Measurements from ENCODE around the gene DMXL1.
"Not testable (repeated sequence)": the region's sequence is repeated elsewhere in the genome, so short reads cannot be mapped to it uniquely, and the experiment has no call there.

Gene DMXL1

DNA sequence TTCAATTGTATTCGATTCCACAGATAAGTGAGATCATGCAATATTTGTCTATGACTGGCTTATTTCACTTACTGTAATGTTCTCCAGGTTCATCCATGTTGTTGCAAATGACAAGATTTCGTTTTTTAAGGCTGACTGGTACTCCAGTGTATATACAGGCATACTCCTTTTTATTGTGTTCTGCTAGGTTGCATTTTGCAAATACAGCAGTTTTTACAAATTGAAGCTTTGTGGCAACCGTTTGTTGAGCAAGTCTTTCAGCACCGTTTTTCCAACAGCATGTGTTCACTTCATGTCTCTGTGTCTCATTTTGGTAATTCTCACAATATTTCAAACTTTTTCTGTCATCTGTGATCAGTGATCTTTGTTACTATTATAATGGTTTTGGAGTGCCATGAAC lies 82.7 kb downstream of the DMXL1 start:
- H3K36me3 ChIP-seq (ENCODE audit: control insufficient read depth, insufficient read depth, low read length): no peaks in the 10 kb centered on the region
- no peaks in the 10 kb centered on the region for H3K9me3 ChIP-seq (ENCODE audit: control insufficient read depth, low read length)
- H3K4me3 ChIP-seq (ENCODE audit: low read length): no peak overlapping the region
- no peaks in the 10 kb centered on the region for H3K27me3 ChIP-seq (ENCODE audit: control insufficient read depth, insufficient read depth, low read length)
- no peak overlapping the region for H3K9ac ChIP-seq (ENCODE audit: low read length)
- no peaks in the 10 kb centered on the region for H3K4me1 ChIP-seq (ENCODE audit: control insufficient read depth, insufficient read depth, low read length)

- Histone ChIP-seq H3K4me3 (ENCODE audit: low read length) (no peak overlapping the region), H3K27me3 (ENCODE audit: control insufficient read depth, insufficient read depth, low read length) (no peaks in the 10 kb centered on the region), H3K9me3 (ENCODE audit: control insufficient read depth, low read length) (no peaks in the 10 kb centered on the region), H3K4me1 (ENCODE audit: control insufficient read depth, insufficient read depth, low read length) (peaks cover 10% of the 10 kb centered on the region), H3K36me3 (ENCODE audit: control insufficient read depth, insufficient read depth, low read length) (no peaks in the 10 kb centered on the region), H3K9ac (ENCODE audit: low read length) (no peak overlapping the region)
Observed at GRCh38 chr5:119158144-119158543, 87.3 kb downstream of the DMXL1 start.

DNA sequence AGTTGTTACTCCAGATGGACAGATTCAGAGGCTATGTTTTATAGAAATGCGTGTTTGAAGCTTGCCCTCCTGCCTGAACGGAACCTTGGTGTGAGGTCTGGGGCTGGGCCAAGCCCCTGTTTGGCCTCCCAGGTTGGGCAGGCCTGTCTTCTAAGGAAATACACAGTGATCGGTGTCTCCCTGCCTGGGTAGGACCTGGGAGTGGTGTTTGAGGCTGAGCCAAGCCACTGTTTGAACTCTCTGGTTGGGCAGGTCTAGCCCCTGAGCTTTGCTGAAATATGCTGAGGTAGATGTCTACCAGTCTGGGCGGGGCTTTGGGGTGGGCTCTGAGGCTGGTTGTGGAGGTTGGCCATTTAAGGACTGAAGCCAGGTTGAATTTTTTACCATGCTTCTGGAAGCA lies 90.5 kb downstream of the DMXL1 start:
- Histone ChIP-seq H3K9ac (ENCODE audit: low read length) (no peak overlapping the region), H3K36me3 (ENCODE audit: control insufficient read depth, insufficient read depth, low read length) (no peaks in the 10 kb centered on the region), H3K4me1 (ENCODE audit: control insufficient read depth, insufficient read depth, low read length) (peaks cover 10% of the 10 kb centered on the region), H3K27me3 (ENCODE audit: control insufficient read depth, insufficient read depth, low read length) (no peaks in the 10 kb centered on the region), H3K4me3 (ENCODE audit: low read length) (no peak overlapping the region), H3K9me3 (ENCODE audit: control insufficient read depth, low read length) (no peaks in the 10 kb centered on the region)

DNA sequence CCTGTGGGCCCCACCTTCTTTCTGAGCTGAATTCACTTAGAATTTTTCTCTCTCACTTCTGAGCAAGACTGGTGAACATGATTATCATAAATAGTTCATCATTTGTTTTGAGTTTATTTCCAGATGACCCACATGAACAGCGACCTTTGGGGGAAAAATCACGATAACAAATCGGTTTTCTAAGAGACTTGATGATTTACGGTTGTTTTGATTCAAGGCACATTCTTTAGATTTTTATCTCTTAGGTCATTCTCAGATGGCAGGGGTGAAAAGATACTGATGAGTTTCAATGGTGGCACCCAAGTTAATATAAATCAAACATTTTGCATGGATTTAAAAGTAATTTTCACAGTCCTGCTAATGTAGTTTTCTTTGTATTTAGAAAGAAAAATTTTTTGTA lies 95.1 kb downstream of the DMXL1 start:
- Histone ChIP-seq H3K4me1 (ENCODE audit: control insufficient read depth, insufficient read depth, low read length) (peaks cover 19% of the 10 kb centered on the region), H3K9me3 (ENCODE audit: control insufficient read depth, low read length) (no peaks in the 10 kb centered on the region), H3K4me3 (ENCODE audit: low read length) (no peak overlapping the region), H3K9ac (ENCODE audit: low read length) (no peak overlapping the region), H3K36me3 (ENCODE audit: control insufficient read depth, insufficient read depth, low read length) (peaks cover 6% of the 10 kb centered on the region), H3K27me3 (ENCODE audit: control insufficient read depth, insufficient read depth, low read length) (no peaks in the 10 kb centered on the region)

DNA sequence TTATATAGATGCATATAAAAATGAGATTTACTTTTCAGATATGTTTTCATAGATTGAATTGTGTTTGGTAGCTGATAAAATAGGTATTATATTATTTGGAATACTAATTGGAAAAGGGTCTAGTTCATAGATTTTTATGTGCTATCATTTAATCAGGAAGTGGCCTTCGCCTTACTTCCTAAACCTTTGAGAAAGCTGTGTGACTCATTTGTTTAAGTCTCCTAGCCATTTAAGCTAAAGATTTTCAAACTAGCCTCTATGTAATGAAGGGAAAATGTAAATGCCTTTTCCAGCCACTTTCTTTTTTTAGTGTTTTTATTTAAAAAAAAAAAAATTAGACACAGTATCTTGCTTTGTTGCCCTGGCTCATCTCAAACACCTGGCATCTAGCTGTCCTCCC lies 97.5 kb downstream of the DMXL1 start:
- no peak overlapping the region for H3K9ac ChIP-seq (ENCODE audit: low read length)
- no peak overlapping the region for H3K4me3 ChIP-seq (ENCODE audit: low read length)
- H3K9me3 ChIP-seq (ENCODE audit: control insufficient read depth, low read length): no peaks in the 10 kb centered on the region
- peaks cover 6% of the 10 kb centered on the region for H3K36me3 ChIP-seq (ENCODE audit: control insufficient read depth, insufficient read depth, low read length)
- H3K27me3 ChIP-seq (ENCODE audit: control insufficient read depth, insufficient read depth, low read length): no peaks in the 10 kb centered on the region
- H3K4me1 ChIP-seq (ENCODE audit: control insufficient read depth, insufficient read depth, low read length): peaks cover 18% of the 10 kb centered on the region

DNA sequence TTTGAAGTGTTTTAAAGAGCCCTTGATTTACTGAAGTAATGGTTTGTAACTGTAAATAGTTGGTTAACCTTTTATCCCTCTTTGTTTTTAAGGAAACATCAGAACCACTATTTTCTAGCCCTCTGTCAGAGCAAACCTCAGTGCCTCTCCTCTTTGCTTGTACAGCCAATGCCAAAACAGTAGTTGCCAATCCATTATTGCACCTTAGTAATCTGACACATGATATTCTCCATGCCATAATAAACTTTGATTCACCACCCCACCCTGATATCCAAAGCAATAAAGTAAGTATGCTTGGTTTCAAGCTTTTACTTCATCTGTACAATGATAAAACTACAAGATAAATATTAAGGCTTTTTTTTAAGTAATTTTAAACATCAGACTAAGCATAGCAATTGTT lies 100.8 kb downstream of the DMXL1 start:
- no peaks in the 10 kb centered on the region for H3K9me3 ChIP-seq (ENCODE audit: control insufficient read depth, low read length)
- H3K4me1 ChIP-seq (ENCODE audit: control insufficient read depth, insufficient read depth, low read length): peaks cover 18% of the 10 kb centered on the region
- H3K27me3 ChIP-seq (ENCODE audit: control insufficient read depth, insufficient read depth, low read length): no peaks in the 10 kb centered on the region
- H3K9ac ChIP-seq (ENCODE audit: low read length): no peak overlapping the region
- no peak overlapping the region for H3K4me3 ChIP-seq (ENCODE audit: low read length)
- H3K36me3 ChIP-seq (ENCODE audit: control insufficient read depth, insufficient read depth, low read length): peaks cover 6% of the 10 kb centered on the region

DNA sequence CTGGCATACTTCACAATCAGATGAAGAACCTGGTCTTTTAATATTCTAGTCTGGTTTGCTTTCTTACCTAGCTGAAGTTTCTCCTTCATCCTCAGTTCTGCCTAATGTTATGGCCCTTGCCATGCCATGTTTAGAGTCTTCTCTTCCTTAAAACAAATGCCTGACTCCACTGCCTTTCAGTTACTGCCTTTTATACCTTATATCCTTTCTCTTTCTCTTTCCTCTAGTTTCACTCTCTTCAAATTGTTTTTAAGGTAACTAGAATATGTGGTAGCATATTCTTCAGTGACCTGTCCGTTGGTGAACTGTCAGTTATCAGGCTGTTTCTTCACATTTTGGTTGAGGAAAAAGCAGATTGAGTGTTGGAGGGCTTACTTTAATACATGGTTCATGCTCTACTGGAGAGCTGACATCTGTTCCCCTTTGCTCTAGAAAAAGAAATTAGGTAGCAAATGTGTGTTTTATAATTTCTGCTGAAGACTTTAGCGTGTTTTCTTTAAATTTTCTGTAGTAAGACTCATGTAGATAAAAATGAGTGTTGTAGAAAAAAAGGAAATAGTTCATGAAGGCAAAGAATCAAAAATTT lies 103.8 kb downstream of the DMXL1 start:
- Histone ChIP-seq H3K9ac (ENCODE audit: low read length) (no peak overlapping the region), H3K4me1 (ENCODE audit: control insufficient read depth, insufficient read depth, low read length) (peaks cover 8% of the 10 kb centered on the region), H3K4me3 (ENCODE audit: low read length) (no peak overlapping the region), H3K27me3 (ENCODE audit: control insufficient read depth, insufficient read depth, low read length) (no peaks in the 10 kb centered on the region), H3K36me3 (ENCODE audit: control insufficient read depth, insufficient read depth, low read length) (peaks cover 6% of the 10 kb centered on the region), H3K9me3 (ENCODE audit: control insufficient read depth, low read length) (no peaks in the 10 kb centered on the region)

GRCh38 chr5:119176785-119177184 lies 105.9 kb downstream of the DMXL1 start:
- no peaks in the 10 kb centered on the region for H3K9me3 ChIP-seq (ENCODE audit: control insufficient read depth, low read length)
- H3K4me1 ChIP-seq (ENCODE audit: control insufficient read depth, insufficient read depth, low read length): peaks cover 6% of the 10 kb centered on the region
- no peaks in the 10 kb centered on the region for H3K36me3 ChIP-seq (ENCODE audit: control insufficient read depth, insufficient read depth, low read length)
- no peaks in the 10 kb centered on the region for H3K27me3 ChIP-seq (ENCODE audit: control insufficient read depth, insufficient read depth, low read length)
- H3K4me3 ChIP-seq (ENCODE audit: low read length): no peak overlapping the region
- H3K9ac ChIP-seq (ENCODE audit: low read length): no peak overlapping the region

- Histone ChIP-seq H3K4me1 (ENCODE audit: control insufficient read depth, insufficient read depth, low read length) (peaks cover 1% of the 10 kb centered on the region), H3K4me3 (ENCODE audit: low read length) (no peak overlapping the region), H3K27me3 (ENCODE audit: control insufficient read depth, insufficient read depth, low read length) (no peaks in the 10 kb centered on the region), H3K36me3 (ENCODE audit: control insufficient read depth, insufficient read depth, low read length) (no peaks in the 10 kb centered on the region), H3K9me3 (ENCODE audit: control insufficient read depth, low read length) (no peaks in the 10 kb centered on the region), H3K9ac (ENCODE audit: low read length) (no peak overlapping the region)
Observed at GRCh38 chr5:119177226-119177625, 106.3 kb downstream of the DMXL1 start.

- Histone ChIP-seq H3K9me3 (ENCODE audit: control insufficient read depth, low read length) (no peaks in the 10 kb centered on the region), H3K36me3 (ENCODE audit: control insufficient read depth, insufficient read depth, low read length) (no peaks in the 10 kb centered on the region), H3K27me3 (ENCODE audit: control insufficient read depth, insufficient read depth, low read length) (no peaks in the 10 kb centered on the region), H3K4me3 (ENCODE audit: low read length) (no peak overlapping the region), H3K9ac (ENCODE audit: low read length) (no peak overlapping the region), H3K4me1 (ENCODE audit: control insufficient read depth, insufficient read depth, low read length) (no peaks in the 10 kb centered on the region)
Observed at GRCh38 chr5:119178435-119178834, 107.5 kb downstream of the DMXL1 start.

- no peaks in the 10 kb centered on the region for H3K27me3 ChIP-seq (ENCODE audit: control insufficient read depth, insufficient read depth, low read length)
- H3K4me3 ChIP-seq (ENCODE audit: low read length): no peak overlapping the region
- no peaks in the 10 kb centered on the region for H3K9me3 ChIP-seq (ENCODE audit: control insufficient read depth, low read length)
- no peak overlapping the region for H3K9ac ChIP-seq (ENCODE audit: low read length)
- H3K36me3 ChIP-seq (ENCODE audit: control insufficient read depth, insufficient read depth, low read length): no peaks in the 10 kb centered on the region
- no peaks in the 10 kb centered on the region for H3K4me1 ChIP-seq (ENCODE audit: control insufficient read depth, insufficient read depth, low read length)
Observed at GRCh38 chr5:119179857-119180641, 109.2 kb downstream of the DMXL1 start.

DNA sequence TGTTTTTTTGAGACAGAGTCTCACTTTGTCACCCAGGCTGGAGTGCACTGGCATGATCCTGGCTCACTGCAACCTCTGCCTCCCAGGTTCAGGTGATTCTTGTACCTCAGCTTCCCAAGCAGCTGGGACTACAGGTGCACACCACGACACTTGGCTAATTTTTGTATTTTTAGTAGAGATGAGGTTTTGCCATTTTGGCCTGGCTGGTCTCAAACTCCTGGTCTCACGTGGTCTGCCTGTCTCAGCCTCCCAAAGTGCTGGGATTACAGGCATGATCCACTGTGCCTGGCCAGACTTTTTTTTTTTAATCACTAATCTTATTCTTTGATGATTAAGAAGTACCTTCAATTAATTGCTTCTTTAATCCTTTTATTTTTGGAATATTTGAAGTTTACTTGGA lies 114.6 kb downstream of the DMXL1 start:
- not testable (repeated sequence) for H3K9me3 ChIP-seq (ENCODE audit: control insufficient read depth, low read length); H3K36me3 ChIP-seq (ENCODE audit: control insufficient read depth, insufficient read depth, low read length); H3K4me3 ChIP-seq (ENCODE audit: low read length); H3K9ac ChIP-seq (ENCODE audit: low read length); H3K27me3 ChIP-seq (ENCODE audit: control insufficient read depth, insufficient read depth, low read length); H3K4me1 ChIP-seq (ENCODE audit: control insufficient read depth, insufficient read depth, low read length)
